ENCODE measurements around the gene TNFRSF18.

Gene TNFRSF18

GRCh38 chr1:1240348-1240732, 33.9 kb upstream of the TNFRSF18 start:
- DNase-seq = no peak

DNA sequence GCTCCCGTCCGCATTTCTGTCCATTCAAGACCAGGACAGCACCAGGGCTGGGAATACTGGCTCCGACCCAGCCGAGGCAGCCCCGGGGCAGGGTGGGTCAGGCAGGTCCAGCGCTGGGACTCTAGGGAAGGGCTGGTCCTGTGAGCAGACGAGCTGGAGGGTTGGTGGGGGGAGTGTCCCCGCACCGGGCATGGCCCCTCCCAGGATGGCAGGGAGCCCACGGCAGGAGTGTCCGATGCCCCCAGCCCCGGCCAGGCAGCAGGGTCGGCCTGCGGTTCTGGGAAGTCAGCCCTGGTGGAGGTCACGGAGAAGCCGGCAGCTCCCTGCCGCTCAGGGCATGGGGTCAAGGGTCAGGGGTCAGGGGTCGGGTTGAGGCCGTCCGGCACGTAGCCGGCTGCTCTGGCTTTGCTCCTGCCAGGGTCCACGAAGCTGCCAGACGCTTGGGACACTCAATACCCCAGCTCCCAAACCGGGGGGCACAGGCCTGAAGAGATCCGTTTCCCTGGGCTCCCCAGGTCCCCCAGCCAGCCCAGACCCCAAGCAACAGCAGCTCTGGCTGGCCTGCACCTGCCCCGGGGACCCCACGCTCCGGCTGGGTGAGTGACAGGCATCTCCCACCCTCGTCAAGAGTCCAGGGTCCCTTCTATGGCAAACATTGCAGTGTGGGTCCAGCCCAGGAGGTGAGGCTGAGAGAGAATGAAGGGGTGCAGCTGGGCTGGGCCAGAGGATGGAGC, 33.4 kb upstream of the TNFRSF18 start:
- DNase-seq = no peak

DNA sequence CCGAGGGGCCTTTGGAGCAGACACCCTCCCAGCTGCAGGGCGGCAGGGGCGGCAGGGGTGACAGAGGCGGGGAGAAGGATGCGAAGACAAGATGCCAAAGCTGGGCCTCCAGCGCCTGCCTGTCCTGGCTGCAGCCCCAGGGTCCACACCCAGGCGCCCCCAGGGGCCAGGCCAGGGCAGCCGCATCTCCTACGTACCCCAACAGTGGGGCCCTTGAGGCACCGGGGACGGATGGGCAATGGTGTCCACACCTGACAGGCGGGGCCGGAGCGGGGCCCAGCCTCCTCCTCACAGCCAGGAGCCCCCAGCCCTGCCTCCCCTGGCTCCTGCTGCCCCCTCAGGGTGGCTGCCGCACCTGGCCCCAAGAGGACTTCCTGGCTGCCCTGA, 32.8 kb upstream of the TNFRSF18 start:
- no peak for DNase-seq

DNA sequence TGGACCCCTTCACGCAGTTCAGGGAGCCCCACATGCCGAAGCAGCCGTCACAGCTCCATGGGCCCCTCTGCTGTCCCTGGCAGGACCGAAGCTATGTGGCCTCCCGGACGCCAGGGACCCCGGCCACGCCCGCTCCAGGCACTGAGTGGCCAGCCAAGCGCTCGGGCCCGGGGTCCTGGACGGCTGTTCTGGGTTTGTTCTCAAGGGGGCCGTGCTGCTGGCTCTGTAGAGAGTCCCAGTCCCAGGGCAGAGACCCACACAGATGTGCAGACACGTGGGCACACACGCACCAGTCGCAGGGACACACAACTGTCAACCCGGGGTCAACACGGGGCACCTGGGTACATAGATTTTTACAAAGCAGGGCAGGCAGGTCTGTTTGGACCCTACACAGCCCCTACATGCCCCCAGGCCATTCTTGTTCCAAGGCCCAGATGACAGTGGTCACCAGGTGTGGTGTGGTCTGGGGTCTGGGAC, 32.3 kb upstream of the TNFRSF18 start:
- DNase-seq = no peak

DNA sequence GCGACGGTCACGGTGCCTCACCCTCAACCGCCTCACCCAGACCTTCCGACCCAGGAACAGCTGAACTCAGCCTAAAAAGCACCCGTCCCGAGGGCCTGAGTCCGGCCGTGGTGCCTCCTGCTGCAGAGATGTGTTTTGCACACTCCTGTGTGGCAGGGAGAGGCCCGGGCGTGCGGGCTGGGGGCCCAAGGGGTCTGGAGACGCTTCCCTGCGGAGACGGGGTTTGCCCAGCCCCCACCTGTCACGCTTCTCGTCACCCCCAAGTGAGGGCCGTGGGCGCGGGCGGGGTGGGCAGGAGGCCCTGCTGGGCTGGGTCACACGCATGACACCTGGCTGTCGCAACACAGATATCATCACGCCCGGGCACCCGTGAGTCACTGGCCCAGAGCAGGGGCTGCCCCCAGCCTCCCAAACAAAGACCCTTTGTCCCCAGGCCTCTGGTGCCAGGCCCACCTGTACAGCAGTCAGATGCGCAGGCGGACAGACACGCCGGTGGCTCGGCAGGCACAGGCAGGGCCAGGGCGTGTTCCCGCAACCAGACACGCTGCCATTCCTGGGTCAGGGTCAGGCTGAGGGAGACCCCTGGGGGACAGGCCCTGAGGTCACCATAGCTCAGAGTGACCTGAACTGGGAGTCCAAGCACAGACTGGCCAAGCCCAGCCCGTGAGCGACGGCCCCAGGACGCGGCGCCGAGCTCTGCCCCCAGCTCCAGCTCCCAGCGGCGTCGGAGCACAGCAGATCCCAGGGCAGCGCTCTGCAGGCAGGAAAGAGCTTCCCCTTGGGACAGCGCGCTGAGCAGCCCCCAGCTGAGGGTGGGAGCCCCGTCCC, 31.7 kb upstream of the TNFRSF18 start:
- DNase-seq = no peak

DNA sequence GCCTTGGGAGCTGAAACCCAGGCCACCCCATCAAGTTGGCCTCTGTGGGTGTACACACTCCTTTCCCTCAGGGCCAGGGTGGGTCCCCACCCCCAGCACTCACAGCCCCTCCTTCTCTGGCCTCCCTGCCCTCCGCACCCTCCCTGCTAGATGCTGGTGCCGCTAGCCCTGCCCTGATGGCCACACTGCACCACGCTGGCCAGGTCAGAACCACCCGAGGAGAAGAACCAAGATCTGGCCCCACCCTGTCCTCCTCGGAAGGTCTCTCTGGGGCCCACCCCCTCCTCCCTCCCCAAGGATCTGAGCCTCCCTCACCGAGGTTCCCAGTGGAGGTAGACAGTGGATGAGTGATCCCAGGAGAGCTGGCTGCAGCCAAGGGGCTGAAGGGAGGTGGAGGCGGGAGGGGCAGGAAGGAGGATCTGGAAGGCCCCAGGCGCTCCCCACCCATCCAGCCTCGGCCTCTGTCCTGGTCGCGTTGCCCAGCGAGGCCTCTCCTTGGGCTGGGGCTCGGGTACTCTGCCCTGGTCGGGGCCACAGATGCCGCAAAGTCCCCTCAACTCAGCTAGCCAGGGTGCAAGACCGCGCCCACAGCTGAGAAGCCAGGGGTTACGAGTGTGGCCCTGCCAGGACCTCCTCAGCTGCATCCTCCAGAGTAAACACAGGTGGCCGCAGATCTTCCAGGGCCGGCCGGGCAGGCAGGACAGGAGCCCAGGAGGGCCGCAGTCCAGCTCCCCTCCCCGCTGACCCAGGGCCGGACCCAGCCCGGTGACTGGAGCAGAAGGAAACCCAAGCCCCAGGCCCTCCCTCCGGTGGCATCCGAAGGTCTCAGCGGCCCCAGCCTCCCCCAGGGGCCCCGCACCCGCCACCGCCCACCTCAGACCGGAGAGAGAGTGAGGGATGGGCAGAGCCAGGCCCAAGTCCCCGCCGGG, 30.8 kb upstream of the TNFRSF18 start:
- no peak for DNase-seq

DNA sequence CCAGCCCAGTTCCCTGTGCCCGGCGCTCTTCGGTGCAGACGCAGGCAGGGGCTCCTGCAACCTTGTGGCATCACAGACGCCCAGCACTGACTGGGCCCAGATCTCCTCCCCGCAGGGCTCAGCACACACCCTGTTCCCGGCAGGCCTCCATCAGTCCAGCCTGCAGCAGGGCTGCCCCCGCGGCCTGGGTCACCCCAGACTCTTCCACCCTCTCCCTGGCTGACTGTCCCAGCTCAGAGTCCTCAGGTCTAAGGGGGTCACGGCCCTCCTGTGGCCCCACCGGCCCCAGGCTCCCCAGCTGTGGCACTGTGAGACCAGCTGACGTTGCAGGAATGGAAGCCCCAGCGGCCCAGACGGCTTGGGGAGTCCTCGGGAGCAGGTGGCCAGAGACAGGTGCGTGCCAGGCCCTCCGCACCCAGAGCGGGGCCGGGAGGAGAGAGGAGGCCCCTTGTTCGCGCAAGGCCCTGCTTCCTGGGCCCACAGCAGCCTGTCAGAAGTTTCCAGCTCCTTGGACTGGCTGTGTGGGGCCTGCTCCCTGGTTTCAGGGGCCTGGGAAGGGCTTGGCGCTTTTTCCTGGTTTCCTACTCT, 29.9 kb upstream of the TNFRSF18 start:
- no peak for DNase-seq

DNA sequence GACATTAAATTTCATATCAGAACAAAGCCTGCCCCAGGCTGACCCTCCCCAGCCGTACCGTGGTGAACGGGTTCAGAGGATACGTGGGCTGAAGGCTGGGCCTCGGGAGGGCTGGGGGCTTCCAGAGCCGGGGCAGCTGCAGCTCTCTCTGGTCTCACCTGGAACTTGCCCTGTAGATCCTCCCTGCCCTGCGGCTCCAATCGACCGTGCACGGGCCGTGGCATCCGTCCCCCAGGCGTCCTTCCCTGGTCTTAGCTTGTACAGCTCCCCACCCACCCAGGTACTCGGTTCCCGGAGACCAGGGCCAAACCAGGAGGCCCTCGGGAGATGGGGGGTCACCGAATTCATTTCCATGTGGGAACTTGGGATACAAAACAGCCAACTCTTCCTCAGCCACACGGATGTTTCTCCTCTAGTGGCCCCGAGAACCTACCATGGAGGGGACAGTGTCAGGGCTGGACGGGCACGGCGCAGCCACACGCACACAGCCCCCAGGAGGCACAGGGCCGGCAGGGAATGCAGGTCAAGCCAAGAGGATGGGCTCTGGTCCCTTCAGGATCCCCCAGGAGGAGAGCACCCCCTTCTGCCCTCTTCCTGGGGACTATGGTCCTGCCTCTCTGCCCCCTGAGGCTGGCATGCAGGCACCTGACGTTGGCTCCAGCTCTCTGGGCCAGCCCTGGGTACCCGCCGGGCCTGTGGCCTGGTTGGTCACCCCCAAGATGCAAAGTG, 28.8 kb upstream of the TNFRSF18 start:
- DNase-seq = no peak

- no peak for DNase-seq
Measured at GRCh38 chr1:1234180-1234808, 27.9 kb upstream of the TNFRSF18 start.

DNA sequence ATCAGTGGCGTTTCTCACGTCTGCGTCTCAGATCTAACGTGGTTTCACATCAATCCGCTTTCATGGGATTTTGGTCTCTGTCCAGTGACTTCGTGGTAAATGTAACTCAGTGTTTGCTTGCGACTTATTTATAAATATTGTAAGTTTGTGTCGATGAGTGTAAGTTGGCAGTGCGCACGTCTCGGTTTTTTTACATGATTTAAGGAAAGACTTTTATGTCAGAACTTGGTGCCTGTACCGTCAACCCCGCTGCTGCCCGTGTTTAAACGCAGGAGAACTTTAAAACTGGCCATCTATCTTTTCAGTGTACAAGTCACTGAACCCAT, 27.1 kb upstream of the TNFRSF18 start:
- no peak for DNase-seq

DNA sequence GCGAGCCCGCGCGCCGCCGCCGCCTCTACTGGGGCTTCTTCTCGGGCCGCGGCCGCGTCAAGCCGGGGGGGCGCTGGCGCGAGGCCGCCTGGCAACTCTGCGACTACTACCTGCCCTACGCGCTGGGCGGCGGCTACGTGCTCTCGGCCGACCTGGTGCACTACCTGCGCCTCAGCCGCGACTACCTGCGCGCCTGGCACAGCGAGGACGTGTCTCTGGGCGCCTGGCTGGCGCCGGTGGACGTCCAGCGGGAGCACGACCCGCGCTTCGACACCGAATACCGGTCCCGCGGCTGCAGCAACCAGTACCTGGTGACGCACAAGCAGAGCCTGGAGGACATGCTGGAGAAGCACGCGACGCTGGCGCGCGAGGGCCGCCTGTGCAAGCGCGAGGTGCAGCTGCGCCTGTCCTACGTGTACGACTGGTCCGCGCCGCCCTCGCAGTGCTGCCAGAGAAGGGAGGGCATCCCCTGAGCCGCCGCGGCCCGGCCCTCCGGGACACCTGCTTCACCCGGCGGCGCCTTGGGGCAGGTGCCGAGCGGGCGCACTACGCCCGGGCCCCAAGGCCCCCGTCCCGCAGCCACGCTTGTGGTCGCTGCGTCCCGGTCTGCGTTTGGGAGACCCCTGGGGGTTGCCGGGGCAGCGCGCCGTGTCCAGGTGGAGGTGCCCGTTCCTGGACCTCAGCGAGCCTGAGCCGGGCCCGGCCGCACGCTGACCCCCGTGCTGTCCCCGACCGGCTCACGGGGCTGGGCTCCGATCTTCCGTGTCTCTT, 26.6 kb upstream of the TNFRSF18 start:
- DNase-seq = no peak

GRCh38 chr1:1232208-1232795, 25.9 kb upstream of the TNFRSF18 start, which contains the start of gene B3GALT6:
B3GALT6 (plus strand) TSS chr1:1232237; CDS start chr1:1232279, 42 bp downstream.
- DNase-seq = no peak

GRCh38 chr1:1231400-1232207, 25.2 kb upstream of the TNFRSF18 start, which contains the start of gene SDF4:
SDF4 (minus strand) TSS chr1:1232001; CDS start chr1:1228772, 3,229 bp downstream.
- peak; percentile 91 for DNase-seq

DNA sequence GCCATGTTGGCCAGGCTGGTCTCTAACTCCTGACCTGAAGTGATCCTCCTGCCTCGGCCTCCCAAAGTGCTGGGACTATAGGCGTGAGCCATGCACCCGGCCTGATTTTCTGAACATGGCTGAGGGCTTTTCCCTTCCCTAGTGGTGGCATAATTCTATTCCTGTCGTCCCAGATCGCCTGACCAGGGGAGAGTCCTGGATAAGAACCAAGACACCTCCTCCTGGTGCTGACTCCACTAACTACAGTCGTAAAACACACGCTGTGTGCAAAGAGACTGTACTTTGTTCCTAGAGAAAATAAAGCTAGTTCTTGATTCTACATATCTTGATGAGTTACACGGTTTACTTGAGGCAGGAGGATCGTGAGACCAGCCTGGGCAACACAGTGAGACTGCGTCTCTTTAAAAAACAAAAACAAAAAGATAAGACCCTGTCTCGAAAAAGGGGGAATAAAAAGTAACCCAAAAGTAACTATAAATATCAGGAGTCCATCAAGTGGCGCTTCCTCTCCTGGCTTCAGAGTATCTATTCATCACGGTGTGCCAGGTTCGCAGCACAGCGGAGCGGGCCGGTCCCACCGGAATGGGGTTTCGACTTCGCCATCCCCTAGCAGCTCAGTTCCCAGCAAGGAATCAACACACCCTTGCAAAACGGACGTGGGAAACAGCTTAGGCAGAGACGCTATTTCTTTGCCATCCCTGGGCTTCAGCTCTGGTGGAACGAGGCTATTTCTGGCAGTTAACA, 24.4 kb upstream of the TNFRSF18 start:
- DNase-seq = peak; percentile 50

DNA sequence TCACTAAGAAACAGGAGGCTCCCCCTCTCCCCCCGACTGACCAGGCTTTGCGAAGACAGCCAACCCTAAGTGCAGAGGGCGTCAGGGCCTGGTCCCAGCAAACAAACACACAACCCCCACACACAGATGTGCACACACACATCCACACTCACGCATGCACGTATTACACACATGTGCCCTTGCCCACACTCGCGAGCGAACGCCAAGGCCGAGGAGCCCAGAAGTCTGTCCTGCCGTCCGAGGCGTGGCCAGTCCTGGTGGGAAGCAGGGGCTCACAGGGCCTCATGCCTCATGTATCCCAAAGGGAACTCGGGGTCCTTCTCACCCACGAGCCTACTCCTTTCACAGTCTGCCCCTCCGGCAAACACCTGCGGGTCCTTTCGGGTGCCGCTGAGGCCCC, 23.4 kb upstream of the TNFRSF18 start:
- no peak for DNase-seq

DNA sequence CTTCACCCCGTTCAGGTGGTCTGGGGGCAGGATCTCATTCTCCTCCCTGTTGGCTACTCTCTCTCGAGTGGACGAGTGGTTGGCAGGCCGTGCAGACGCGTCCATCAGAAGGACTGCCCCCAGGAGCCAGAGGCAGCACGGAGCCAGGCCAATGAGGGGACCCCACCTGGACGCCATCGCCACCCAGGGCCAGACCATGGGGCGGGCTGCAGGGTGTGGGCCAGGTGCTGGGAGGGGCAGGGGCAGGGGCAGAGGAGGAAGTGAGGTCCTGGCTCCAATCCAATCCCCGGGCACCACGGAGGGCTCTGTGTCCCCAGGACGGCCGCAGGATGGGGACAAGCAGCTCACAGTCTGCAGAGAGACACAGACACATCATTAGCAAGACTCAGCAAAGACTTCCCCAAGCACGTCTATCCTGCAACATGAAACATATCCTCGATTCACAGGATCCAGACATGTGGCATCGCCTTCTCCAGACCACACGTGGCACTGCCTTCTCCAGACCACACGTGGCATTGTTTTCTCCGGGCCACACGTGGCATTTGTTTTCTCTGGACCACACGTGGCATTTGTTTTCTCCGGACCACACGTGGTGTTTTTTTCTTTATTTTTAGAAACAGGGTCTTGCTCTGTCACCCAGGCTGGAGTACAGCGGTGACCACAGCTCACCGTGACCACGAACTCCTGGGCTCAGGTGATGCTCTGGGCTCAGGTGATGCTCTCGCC, 22.4 kb upstream of the TNFRSF18 start:
- no peak for DNase-seq

GRCh38 chr1:1228187-1228586, 21.8 kb upstream of the TNFRSF18 start:
- DNase-seq = no peak

DNA sequence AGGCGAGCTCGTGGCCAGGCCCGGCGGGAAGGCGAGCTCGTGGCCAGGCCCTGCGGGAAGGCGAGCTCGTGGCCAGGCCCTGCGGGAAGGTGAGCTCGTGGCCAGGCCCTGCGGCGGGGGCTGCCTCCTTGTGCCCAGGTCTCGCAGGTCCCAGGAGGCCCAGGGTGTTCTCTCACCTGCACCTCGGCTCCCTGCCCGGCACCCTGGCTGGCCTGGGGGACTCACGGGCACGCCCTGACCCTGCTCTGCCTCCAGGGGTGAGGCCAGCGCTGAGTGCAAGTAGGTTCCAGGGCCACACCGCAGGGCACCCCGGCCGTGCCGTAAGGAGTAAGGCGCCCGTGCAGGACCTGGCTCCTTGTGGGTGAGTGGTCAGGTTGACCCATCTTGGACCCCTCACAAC, 21.0 kb upstream of the TNFRSF18 start:
- DNase-seq = no peak

All from NCI-H226 (cell line).